Forelimb muscle (tissue), 1 donor: ENCODE data around the gene STX1B. TPM values are rescaled to one million over a fixed set of nuclear protein-coding genes. Genes with fewer than 3 reads are reported as not detected.
"Not testable (repeated sequence)": the region's sequence is repeated elsewhere in the genome, so short reads cannot be mapped to it uniquely, and the experiment has no call there.

Experiments used
- DNase-seq: peaks from one replicate; pipeline ENCODE4 v3.0.0-alpha.2; 2013; ENCODE audit warnings: low read depth
- polyA plus RNA-seq: library from polyadenylated mRNA; unstranded; fragments of 120-200 nt; gene quantifications from one replicate; pipeline ENCODE4 v1.2.1, GENCODE V29; 2013; ENCODE audit not compliant: insufficient read length

STX1B gene
- polyA plus RNA-seq, 1 donor: 1.9 TPM

DNA sequence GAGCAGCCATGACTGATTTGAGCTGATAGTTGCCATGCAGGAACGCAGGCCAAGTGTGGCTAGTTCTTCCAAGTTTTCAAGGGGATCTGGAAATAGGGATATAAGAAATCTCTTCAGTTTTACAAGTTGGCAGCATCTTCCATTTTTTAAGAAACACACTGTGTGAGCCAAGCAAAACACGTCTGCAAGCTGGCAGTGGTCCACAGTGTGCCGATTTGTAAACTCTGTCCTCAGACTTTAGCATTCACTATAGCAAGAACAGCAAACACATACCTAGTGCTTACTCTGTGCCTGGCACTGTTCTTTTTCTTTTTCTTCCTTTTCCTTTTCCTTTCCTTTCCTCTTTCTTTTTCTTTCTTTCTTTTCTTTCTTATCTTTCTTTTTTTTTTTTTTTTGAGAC, 58.7 kb downstream of the STX1B start:
- no peak for DNase-seq

DNA sequence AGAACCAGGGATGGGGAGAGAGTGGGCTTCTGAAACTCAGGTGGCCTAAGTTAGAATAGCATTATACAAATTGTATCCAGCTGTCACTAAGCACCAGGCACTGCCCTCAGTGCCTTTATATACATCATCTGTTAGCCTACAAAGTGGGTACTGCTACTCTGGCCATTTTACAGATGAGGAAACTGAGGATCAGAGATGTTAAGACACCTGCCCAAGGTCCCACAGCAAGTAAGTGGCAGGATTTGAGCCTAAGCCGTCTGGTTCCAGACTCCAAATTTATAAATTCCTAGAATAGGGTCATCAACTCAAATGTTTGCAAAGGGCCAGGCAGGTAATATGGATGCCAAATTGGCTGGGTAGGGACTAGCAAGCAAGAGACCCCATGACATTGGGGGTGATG, 59.2 kb downstream of the STX1B start:
- no peak for DNase-seq

DNA sequence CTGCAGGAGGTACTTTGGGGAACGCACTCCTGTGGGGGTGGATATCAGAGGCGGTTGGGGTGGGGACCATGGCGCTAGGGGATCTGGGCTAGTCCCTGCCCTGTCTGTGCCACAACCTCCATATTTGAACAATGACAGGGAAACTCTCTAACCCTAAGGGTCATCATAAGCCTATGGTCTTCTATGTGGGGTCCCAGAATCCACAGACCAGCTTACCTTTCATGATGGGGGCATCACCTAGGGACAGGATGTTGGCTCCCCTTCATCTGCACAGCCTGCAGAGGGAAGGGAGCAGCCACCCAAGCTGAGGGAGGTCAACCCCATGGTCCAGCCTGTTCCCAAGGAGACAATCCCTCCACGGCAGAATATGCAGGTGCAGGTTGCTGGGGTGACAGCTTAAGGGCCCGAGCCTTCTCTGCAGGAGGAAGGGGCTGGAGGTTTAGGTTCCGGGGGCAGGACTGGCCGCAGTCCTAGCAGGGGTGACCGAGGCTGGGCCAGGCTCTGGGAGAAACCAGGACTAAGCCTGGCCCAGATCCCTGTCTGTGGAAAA, 59.8 kb downstream of the STX1B start:
- DNase-seq: no peak

DNA sequence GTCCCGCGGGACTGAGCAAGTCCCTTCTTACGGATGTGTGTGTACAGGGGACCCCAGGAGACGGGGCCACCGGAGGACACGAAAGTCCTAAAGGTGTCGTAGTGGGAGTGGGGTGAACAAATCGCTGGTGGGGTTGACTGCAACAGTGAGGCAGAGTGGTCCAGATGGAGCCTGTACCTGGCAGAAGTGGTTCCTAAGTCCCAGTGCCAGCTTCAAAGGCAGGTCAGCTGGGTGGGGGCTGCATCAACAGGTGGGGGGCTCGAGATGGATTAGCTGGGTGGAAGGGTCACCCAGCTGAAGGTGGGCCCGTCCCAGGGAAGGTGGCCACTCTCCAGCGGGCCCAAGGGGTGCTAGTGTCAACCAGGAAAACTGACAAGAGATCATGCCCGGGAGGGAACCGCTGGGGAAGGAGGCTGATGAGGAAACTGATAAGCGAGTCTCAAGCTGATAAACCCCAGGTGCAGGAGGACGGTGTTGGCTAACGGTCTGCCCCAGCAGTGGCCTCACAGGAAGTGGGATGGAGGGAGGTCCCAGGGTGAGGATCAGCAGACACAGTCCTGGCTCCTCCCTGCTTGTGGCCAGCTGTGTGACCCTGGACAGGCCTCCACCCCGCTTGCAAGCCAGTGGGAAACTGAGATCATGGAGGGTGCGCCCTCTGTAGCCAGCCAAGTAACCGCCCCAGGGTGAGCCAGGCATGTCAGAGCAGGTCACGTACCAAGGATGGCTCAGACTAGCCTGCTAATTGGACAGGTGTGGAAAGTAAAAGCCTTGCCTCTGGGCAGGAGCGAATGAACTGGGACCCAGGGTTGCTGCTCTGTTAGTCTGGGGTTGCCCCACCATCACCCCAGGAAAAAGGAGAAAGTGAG, 60.6 kb downstream of the STX1B start:
- DNase-seq: no peak

DNA sequence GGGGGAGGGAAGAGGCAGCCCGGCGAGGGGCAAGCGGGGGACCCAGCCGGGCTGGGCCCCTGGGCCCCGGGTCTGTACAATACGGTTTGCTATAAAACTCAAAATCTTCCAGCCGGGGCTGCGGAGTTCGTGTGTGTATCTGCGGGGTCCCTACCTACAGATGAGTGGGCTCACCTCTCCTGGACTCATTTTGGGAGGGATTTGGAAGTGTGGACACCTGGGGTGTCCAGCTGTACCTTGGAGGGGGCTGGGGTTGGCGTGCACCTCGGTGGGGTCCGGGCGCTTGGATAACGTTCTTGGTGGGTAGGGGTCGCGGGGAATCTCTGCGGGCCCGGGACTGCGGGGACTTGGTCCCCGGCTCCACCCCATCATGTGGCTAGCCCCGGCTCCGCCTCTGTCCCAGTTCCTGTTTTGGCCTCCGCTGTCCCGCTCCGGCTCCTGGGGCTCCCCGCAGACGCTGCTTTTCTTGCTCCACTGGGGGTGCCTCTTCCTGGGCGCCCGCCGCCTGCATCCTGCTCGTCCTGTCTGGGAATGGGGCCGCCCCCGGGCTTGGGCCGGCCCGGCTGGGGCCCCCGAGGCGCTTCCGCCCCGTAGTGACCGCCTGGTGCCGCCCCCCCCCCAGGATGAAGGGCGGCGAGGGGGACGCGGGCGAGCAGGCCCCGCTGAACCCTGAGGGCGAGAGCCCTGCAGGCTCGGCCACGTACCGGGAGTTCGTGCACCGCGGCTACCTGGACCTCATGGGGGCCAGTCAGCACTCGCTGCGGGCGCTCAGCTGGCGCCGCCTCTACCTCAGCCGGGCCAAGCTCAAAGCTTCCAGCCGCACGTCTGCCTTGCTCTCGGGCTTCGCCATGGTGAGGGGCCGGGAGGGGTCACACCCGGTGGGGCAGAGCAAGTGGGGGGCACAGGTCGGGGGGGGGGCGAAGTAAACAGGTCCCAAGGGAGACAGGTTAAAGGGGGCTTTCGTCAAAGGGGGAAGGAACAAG, 61.5 kb downstream of the STX1B start, which contains the start of gene ORAI3:
Gene ORAI3 (plus strand): TSS at position 402 of the 983 bp plus-strand sequence. CDS start 222 bp downstream, at position 624.
- DNase-seq: no peak

DNA sequence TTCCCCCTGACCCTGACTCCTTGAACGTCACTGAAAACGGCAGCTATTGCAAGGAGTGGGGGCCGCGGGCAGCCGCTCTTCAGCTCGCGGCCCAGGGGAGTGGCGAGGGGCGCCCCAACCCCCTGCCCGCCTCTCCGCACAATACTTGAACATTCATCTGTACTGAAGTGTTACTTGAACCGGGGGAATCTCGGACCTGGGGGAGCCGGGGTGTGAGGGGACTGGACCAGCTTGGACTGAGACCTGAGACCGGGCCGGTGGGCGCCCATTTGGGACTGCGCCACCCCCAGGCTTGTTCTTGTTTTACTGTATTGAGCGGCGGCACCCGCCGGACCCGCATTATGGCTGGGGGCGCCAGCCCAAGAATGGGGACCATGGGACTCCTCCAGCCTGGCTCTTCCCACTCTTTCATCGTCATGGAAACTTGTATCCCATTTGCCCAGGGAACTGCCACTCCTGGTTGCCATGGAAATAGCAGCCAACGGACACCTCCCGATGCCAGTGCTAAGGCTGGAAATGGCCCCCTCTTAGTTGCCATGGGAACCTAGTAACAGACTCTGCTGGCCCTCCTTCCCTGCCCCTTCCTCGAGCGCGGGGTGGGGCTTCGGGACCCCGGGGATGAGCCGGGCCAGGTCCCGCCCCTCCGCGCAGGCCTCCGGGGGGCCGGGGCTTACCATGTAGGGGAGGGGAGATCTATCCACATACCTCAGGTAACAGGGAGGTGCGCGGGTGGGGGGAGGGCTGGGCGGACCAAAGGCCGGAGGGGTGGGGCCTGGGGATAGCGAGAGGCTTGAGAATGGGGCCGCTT, 62.4 kb downstream of the STX1B start:
- peak; percentile 91 for DNase-seq

DNA sequence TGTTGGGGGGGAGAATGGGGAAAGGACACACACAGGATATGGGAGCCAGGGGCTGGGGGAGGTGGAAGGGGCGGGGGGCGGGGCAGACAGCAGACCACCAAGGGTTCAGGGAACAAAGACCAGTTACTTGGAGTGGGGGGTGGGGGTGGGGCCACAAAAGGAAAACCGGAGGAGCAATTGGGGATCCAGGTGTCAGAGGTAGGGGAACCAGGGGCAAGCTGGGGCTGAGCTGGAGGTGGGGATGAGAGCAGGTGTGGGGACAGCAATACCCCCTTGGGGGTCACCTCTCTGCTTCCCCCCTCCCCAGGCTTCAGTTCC, 62.9 kb downstream of the STX1B start:
- DNase-seq: no peak

DNA sequence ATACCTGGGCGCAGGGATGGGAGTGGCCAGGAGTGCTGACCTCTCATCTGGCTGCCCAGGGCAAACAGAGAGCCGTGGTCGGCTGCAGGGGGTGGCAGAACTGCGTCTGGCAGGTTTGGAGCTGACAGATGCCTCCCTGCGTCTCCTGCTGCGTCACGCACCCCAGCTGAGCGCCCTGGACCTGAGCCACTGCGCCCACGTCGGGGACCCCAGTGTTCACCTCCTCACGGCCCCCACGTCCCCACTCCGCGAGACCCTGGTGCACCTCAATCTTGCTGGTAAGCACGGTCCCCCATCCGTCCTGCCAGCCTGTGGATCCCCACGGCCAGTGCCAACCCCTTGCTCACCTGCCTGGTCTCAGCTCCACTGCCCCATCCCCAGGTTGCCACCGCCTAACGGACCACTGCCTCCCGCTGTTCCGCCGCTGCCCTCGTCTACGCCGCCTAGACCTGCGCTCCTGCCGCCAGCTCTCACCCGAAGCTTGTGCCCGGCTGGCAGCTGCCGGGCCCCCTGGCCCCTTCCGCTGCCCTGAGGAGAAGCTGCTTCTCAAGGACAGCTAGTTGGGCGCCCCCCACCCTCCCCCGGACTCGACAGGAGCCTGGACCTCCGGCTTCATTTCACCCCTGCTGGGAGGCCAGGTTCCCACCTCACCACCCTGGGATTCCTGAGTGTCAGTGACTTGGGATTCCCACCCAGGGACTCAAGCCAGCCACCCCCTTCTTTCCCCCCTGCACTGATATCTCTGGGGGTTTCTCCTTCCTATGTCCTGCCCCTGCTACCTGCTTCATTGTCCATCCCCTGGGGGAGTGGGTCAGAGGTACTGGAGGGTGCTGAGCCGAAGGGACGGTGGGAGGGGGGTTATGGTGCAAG, 63.5 kb downstream of the STX1B start:
- DNase-seq: no peak

DNA sequence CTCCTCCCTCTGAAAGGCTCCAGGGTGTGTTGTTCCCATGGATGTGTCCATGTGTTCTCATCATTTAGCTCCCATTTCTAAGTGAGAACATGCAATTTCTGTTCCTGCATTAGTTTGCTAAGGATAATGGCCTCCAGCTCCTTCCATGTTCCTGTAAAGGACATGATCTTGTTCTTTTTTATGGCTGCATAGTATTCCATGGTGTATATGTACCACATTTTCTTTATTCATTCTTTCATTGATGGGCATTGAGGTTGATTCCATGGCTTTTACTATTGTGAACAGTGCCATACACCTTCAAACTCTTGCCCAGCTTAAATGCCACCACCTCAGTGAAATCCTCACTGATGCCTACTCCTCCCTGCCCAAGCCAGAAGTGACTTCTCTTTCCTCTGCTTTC, 66.1 kb downstream of the STX1B start:
- DNase-seq: no peak

DNA sequence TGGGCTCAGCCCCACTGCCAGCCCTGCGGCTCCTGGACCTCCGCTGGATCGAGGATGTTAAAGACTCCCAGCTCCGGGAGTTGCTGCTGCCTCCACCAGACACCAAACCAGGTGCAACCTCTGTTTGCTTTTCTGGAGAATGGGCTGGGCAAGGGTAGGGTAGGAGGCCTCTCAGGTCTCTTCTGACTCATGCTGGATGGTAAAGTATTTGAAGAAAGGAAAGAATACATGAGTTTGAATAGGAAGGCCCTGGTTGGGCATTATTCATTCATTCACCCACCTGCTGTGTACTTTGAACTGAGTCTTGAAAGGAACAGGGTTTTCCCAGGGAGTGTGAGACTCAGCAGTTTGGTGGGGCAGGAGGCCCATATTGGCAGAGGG, 68.0 kb downstream of the STX1B start:
- no peak for DNase-seq

DNA sequence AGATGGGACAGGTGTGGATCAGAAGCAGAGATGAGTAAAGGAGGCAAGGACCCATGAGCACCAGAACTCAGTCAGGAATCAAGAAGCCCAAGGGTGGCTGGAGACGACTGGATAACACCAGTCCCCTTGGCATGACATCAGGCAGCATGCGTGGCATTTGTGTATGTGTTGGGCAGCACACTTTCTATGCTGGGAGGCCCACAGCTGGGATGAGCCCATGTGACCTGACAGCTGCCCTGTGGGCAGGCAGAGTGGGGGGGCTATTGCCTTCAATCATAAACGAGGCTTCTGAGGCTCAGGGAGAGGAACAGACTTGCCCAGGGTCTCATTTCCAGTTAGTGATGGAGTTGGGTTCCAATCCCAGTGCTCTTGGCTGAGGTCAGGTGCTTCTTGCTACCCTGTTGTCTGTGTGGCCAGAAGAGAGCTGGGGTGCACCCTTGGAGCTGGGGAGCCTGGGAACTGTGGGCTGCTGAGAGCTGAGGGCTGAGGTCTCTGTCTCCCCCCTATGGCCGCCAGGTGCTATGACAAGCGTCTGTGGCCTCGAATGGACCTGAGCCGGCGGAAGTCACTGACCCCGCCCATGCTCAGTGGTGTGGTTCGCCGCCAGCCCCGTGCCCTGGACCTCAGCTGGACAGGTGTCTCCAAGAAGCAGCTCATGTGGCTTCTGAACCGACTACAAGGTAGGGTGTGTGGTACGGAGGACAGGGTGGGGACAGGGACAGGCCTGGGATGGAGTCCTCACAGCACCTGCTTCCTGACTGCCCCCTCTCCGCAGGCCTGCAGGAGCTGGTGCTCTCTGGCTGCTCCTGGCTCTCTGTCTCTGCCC, 68.6 kb downstream of the STX1B start:
- no peak for DNase-seq

DNA sequence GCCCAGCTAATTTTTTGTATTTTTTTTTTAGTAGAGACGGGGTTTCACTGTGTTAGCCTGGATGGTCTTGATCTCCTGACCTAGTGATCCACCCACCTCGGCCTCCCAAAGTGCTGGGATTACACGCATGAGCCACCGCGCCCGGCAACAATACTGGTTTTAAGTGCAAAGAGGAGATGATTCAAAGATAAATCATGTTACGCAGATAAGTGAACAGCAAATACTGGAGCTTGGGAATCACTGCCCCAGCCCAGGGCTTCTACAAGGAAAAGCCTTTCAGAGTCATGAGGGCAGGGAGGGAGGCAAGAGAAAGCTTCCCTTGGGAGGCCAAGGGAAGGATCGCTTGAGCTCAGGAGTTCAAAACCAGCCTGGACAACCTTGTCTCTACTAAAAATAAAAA, 70.9 kb downstream of the STX1B start:
- DNase-seq: not testable (repeated sequence)

Other genes starting within 250 kb of the STX1B start
- 1.3 TPM for gene CFAP119, start 248.6 kb downstream of the STX1B start, polyA plus RNA-seq
- gene RNF40, start 248.3 kb downstream of the STX1B start, polyA plus RNA-seq: 40.2 TPM
- gene ZNF629, start 223.4 kb downstream of the STX1B start, polyA plus RNA-seq: 12.3 TPM
- gene BCL7C, start 116.6 kb downstream of the STX1B start, polyA plus RNA-seq: 29.0 TPM
- gene CTF1, start 114.0 kb downstream of the STX1B start, polyA plus RNA-seq: 12.8 TPM
- 10.9 TPM for gene FBXL19, start 87.1 kb downstream of the STX1B start, polyA plus RNA-seq
- gene ORAI3, start 61.6 kb downstream of the STX1B start, polyA plus RNA-seq: 9.9 TPM
- 11.9 TPM for gene SETD1A, start 52.9 kb downstream of the STX1B start, polyA plus RNA-seq
- 8.9 TPM for gene HSD3B7, start 25.4 kb downstream of the STX1B start, polyA plus RNA-seq
- gene STX4, start 22.9 kb upstream of the STX1B start, polyA plus RNA-seq: 43.0 TPM
- gene ZNF668, start 63.6 kb upstream of the STX1B start, polyA plus RNA-seq: 8.7 TPM
- 10.0 TPM for gene ZNF646, start 63.8 kb upstream of the STX1B start, polyA plus RNA-seq
- gene PRSS53, start 78.3 kb upstream of the STX1B start, polyA plus RNA-seq: 4.9 TPM
- gene VKORC1, start 84.2 kb upstream of the STX1B start, polyA plus RNA-seq: 61.3 TPM
- gene BCKDK, start 97.7 kb upstream of the STX1B start, polyA plus RNA-seq: 25.2 TPM
- gene KAT8, start 107.0 kb upstream of the STX1B start, polyA plus RNA-seq: 54.9 TPM
- 0.09 TPM for gene PRSS8, start 125.1 kb upstream of the STX1B start, polyA plus RNA-seq
- gene PRSS36, start 139.4 kb upstream of the STX1B start, polyA plus RNA-seq: 1.0 TPM
- 351 TPM for gene FUS, start 169.5 kb upstream of the STX1B start, polyA plus RNA-seq
- gene PYCARD, start 192.1 kb upstream of the STX1B start, polyA plus RNA-seq: 4.8 TPM
- gene TRIM72, start 203.5 kb upstream of the STX1B start, polyA plus RNA-seq: 82.7 TPM
- 2.1 TPM for gene PYDC1, start 206.5 kb upstream of the STX1B start, polyA plus RNA-seq
- 3.2 TPM for gene ITGAM, start 249.3 kb upstream of the STX1B start, polyA plus RNA-seq